ENCODE data around the gene APOA5.

GRCh38 chr11:116829525-116830183, 38.0 kb upstream of the APOA5 start, which contains the start of gene APOC3:
- TF ChIP-seq POLR2AphosphoS5 (IDR thresholded peaks at IDR 0.05; ENCODE audit: low read depth) (no peak), CTCF (conservative IDR thresholded peaks at IDR 0.05; ENCODE audit: low read depth in 2 of 2) (no peak), REST (IDR thresholded peaks at IDR 0.05; ENCODE audit: unreplicated experiment) (no peak), JUNB (IDR thresholded peaks at IDR 0.05; ENCODE audit: unreplicated experiment) (no peak), CREB1 (CRISPR knock-in tag; IDR thresholded peaks at IDR 0.05; ENCODE audit: low read depth) (no peak), EZH2 (IDR thresholded peaks at IDR 0.05; ENCODE audit: low read depth, unreplicated experiment) (no peak), ZNF114 (CRISPR knock-in tag; IDR thresholded peaks at IDR 0.05) (no peak), ETS1 (IDR thresholded peaks at IDR 0.05) (no peak), ZNF331 (CRISPR knock-in tag; IDR thresholded peaks at IDR 0.05; ENCODE audit: low read depth) (no peak), EZH2phosphoT487 (IDR thresholded peaks at IDR 0.05; ENCODE audit: unreplicated experiment) (no peak), NANOG (IDR thresholded peaks at IDR 0.05; ENCODE audit: borderline replicate concordance) (no peak)
